ENCODE measurements around the gene MRPS2. TPM values are rescaled to one million over a fixed set of nuclear protein-coding genes. Genes with fewer than 3 reads are reported as not detected.

The MRPS2 gene
- total RNA-seq, 1 experiment from 2014 or later = 81.0 TPM

- H3K14ac ChIP-seq (ENCODE audit: insufficient read depth, low read length) = no peak overlapping the region
- H2AK5ac ChIP-seq (ENCODE audit: insufficient read length, low read length) = no peak overlapping the region
- no peak overlapping the region for H3K27ac ChIP-seq (ENCODE audit: insufficient read length, low read depth, low read length)
- no peak overlapping the region for H3K4ac ChIP-seq (ENCODE audit: low read depth, low read length)
- H3K23ac ChIP-seq (ENCODE audit: insufficient read length, low read depth, low read length) = no peak overlapping the region
- Mint-ChIP-seq H3K36me3 (ENCODE audit: insufficient read depth in 1 of 3, low read depth in 3 of 3) (no peaks in the 10 kb centered on the region), H3K27me3 (ENCODE audit: low read depth) (peaks cover 2% of the 10 kb centered on the region; the same call in 1 of the 2 replicates), H3K4me3 (no peak overlapping the region), H3K27ac (0 out of 7 replicates have a peak overlapping the region, but pooled peaks of 1 of the 3 experiments have one; percentile 31), H3K9me3 (peaks cover 0 to 5% of the 10 kb centered on the region in 2 experiments; a peak in 2 of 5 replicates), H3K4me1 (peaks cover 4 to 11% of the 10 kb centered on the region in 2 experiments; a peak in 3 of 4 replicates)
- no peaks in the 10 kb centered on the region for H3K27me3 ChIP-seq (ENCODE audit: insufficient read depth, low read length)
- no peaks in the 10 kb centered on the region; the same call in 1 of the 2 replicates for H3K4me1 ChIP-seq (ENCODE audit: insufficient read depth, low read length)
- no peak overlapping the region for H2BK120ac ChIP-seq (ENCODE audit: low read depth, low read length, poor library complexity, severe bottlenecking)
- WGBS (ENCODE audit: extremely low coverage, insufficient read length, low lambda C conversion rate) = no CpG with 5 or more reads among the region's 16 CpGs
- no peak for TF ChIP-seq CTCF (conservative IDR thresholded peaks at IDR 0.05)
- H3K56ac ChIP-seq (ENCODE audit: insufficient read length, low read depth, low read length) = no peak overlapping the region
- H2BK12ac ChIP-seq (ENCODE audit: insufficient read length, low read depth, low read length) = no peak overlapping the region
- H3K79me2 ChIP-seq (ENCODE audit: insufficient read depth, low read length) = no peaks in the 10 kb centered on the region
- H3K9ac ChIP-seq (ENCODE audit: extremely low read depth, insufficient read length, low read length) = no peak overlapping the region
- H3T11ph ChIP-seq (ENCODE audit: low read length) = no peak overlapping the region
- H2BK5ac ChIP-seq (ENCODE audit: insufficient read length, low read length) = no peak overlapping the region
- no peaks in the 10 kb centered on the region for H3K9me3 ChIP-seq (ENCODE audit: control insufficient read depth, low read depth, low read length)
- no peak overlapping the region for H2BK15ac ChIP-seq (ENCODE audit: low read depth, low read length)
- H3K18ac ChIP-seq (ENCODE audit: insufficient read length, low read depth, low read length) = no peak overlapping the region
- no peaks in the 10 kb centered on the region for H4K20me1 ChIP-seq (ENCODE audit: control insufficient read depth, insufficient read depth, insufficient read length)
- no peak overlapping the region for H4K8ac ChIP-seq (replicated peaks; ENCODE audit: insufficient read length, low read depth, low read length)
- H4K91ac ChIP-seq (ENCODE audit: insufficient read length, low read depth, low read length) = no peak overlapping the region
- no peak overlapping the region for H4K5ac ChIP-seq (ENCODE audit: insufficient read length, low read depth, low read length)
- H3K4me2 ChIP-seq (ENCODE audit: insufficient read depth, insufficient read length, low read length) = no peak overlapping the region
- no peaks in the 10 kb centered on the region for H3K23me2 ChIP-seq (ENCODE audit: insufficient read length, low read depth, low read length, poor library complexity, severe bottlenecking)
- no peaks in the 10 kb centered on the region for H3K79me1 ChIP-seq (ENCODE audit: insufficient read depth, low read depth, low read length, poor library complexity, severe bottlenecking)
- H2AFZ ChIP-seq (ENCODE audit: low read length) = no peak overlapping the region
- no peak overlapping the region for H2BK20ac ChIP-seq (ENCODE audit: low read depth, low read length, poor library complexity, severe bottlenecking)
- no peak for DNase-seq
Observed at GRCh38 chr9:135522137-135522877, 21.8 kb downstream of the MRPS2 start.

Measured in H9 (cell line).